HG02885 (cell line): ENCODE results near the gene NDUFS8.

ENCODE experiments used
- ATAC-seq: cut with Tn5 transposase; IDR thresholded peaks from one replicate; pipeline ENCODE4 v1.9.1; 2021; ENCODE audit warnings: mild to moderate bottlenecking; ENCODE audit not compliant: unreplicated experiment, poor library complexity

The NDUFS8 gene

GRCh38 chr11:68047437-68048290, 17.2 kb downstream of the NDUFS8 start:
- ATAC-seq, result no peak

DNA sequence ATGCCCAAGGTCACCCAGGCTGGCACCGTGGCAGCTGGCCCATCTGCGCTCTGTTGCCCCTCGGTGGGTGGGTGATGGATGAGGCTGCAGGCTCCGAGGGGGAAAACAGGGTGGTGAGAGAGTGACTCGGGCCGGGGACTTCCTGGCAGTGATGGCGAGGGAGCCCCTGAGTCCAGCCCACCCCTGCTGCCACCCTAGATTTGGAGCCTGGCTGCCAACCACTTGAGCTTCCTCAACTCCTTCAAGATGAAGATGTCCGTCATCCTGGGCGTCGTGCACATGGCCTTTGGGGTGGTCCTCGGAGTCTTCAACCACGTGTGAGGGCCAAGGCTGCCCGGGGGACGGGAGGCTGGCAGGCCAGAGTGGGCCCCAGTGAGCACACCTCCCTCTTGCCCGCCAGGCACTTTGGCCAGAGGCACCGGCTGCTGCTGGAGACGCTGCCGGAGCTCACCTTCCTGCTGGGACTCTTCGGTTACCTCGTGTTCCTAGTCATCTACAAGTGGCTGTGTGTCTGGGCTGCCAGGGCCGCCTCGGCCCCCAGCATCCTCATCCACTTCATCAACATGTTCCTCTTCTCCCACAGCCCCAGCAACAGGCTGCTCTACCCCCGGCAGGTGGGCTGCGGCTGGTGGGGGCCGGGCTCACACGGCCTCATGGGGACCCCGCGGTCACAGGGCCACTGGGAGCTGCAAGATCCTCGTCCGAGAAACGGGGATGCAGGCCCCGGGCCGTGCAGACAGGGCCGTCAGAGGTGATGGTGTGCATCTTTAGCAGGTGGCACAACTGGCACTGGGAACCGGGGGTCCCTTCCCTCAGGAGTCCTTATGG, 18.4 kb downstream of the NDUFS8 start:
- no peak for ATAC-seq

DNA sequence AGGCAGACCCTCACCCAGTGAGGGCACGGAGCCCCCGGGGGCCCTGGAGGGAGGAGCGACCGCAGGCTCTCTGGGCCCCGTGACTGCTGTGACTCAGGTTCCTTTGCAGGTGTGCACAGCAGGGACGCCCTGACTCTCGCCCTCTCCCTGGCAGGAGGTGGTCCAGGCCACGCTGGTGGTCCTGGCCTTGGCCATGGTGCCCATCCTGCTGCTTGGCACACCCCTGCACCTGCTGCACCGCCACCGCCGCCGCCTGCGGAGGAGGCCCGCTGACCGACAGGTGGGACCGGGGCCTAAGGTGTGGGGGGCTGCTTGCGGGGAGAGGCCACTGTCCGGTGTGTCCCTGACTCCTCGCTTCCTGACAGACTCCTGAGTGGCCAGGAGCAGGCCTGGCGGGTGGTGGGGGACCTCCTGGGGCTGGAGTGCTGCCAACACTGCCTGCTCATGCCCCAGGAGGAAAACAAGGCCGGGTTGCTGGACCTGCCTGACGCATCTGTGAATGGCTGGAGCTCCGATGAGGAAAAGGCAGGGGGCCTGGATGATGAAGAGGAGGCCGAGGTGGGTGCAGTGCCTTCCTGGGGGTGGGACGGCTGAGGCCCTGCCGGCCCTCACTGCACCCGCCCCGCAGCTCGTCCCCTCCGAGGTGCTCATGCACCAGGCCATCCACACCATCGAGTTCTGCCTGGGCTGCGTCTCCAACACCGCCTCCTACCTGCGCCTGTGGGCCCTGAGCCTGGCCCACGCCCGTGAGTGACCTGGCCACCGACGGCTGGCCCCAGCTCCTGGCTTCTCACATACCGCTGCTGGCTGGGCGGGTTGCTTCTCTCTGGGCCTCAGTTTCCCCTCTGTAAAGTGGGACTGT, 19.3 kb downstream of the NDUFS8 start:
- no peak for ATAC-seq

GRCh38 chr11:68050371-68050841, 19.9 kb downstream of the NDUFS8 start:
- no peak for ATAC-seq

DNA sequence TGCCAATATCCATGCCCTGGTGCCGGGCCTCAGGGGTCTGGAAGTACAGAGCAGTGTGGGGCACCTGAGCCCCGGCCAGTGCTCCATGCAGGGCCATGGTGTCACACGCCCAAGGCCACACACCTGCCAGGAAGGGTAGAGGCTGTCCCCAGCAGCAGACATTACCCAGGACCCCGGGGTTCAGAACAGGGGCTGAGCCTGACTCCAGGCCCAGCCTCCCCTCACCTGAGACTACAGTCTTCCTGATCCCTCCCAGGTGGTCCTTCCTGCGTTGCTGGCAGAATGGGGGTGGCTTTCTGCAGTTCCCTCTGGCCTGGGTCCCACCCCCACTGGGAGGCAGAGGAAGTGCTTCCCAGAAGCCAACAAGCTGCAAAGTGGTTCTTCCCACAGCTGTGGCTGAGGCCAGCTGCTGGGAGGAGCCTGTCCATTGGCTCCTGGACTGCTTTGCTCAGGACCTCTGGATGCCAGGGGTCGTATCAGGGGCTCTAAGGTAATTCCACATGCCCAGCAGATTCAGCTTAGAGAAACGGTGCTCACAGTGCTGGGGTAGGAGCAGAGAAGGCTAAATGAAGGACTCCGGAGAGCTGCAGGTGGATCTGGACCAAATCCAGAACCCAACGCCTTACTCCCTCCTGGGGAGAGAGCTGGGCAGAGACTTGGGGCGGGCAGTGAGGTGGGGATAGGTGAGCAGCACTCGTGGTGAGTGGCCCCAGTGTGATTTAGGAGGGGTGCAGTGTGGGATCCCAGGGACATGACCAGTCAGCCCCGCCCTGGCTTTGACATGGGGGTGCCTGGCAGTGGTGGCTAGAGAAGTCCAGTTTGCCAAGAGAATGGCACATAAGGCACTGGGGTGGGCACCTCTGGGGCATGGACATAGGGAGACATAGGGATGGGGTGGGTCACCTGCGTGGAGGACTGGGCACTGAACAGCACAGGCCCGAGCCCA, 21.0 kb downstream of the NDUFS8 start:
- no peak for ATAC-seq

DNA sequence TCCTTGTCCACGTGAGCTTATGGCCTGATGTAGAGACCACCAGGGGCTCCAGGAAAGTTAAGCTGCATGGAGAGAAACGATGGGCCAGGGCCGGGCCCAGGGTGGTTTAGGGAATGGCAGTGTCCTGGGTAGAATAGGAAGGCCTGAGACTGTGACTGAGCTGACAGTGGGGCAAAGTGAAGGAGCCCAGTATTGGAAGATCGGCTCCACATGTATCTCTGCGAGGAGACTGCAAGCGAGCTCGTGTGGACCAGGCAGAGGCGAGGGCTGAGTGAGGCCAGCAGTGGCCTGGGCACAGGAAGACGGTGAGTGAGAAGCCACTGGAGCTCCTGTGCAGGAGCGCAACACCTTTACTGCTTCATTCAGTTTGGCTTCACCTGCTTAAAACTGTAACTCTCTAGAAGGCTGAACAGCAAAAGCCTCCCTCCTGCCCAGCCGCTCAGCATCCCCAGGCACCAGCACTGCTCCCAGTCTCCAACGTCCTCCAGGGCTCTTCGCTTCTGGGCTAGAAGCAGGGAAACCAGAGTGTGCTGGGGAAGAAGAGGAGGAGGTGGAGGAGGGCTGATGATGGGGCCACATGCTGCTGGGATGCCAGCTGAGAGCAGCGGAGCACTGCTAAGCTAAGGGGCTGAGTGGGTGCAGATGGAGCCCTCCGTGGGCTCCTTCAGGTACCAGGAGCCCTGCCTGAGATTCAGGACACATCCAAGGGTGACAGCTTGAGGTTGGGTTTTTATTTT, 21.8 kb downstream of the NDUFS8 start:
- no peak for ATAC-seq

- ATAC-seq, result no peak
These were observed 22.6 kb downstream of the NDUFS8 start for GRCh38 chr11:68053117-68053516.

GRCh38 chr11:68053981-68054812, 23.7 kb downstream of the NDUFS8 start:
- no peak for ATAC-seq

DNA sequence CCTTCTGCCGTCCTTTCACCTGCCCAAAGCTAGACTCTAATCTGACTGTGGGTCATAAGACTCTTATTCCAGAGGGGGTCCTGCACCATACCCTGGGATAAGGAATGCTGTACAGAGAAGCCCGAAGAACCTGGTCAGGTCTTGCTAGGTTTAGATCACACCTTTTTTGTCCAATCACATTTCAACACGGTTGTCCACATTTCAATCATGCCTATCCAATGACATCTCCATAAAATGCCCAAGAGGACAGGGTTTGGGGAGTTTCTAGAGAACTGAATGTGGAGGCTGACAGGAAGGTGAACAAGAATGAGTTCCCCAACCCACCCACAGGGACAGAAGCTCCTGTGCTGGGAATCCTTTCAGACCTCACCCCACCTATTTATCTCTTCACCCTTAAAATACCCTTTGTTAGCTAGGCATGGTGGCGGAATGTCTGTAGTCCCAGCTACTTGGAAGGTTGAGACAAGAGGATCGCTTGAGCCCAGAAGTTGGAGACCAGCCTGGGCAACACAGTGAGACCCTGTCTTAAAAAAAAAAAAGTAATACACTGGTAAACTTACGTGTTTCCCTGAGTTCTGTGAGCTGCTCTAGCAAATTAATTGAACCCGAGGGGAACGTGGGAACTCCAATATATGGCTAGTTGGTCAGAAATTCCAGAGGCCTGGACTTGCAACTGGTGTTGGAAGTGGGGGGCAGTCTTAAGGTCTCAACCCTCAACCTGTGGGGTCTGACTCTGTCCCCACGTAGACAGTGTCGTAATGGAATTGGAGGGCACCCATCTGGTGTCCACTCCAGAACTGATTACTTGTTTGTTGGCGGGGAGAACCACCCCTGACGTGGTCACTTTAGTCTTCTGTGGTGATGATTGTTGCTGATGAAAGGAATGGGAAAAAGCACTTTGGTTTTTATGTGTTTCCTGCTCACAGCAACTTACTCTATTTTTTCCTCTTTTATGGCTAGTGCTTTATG, 26.1 kb downstream of the NDUFS8 start:
- no peak for ATAC-seq

DNA sequence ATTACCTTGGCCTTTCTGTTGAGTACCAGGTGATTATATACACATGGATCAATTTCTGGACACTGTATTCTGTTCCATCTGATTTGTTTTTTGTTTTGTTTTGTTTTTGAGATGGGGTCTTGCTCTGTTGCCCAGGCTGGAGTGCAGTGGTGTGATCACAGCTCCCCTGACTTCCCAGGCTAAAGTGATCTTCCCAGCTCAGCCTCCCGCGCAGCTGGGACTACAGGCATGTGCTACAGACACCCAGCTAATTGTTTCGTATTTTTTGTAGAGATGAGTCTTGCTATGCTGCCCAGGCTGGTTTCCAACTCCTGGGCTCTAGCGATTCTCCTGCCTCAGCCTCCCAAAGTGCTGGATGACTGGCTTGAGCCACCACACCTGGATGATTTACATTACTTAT, 27.3 kb downstream of the NDUFS8 start:
- no peak for ATAC-seq

DNA sequence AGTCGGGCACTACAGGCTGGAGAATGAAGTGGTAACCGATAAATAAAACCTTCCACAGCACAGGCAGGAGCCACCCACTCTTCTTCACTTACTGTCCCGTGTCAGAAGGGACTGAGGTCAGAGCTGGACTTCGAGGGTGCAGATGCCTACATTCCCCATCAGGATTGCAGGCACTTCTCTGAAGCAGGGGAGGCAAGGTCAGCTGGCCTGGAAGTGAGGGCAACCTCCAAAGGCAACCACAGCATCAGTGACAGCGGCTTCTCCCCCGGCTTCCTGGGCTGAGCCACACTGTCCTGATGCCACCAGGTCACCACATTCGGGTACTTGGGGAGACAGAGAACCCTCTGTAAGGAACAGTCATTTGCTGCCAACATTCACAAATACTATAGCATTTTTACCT, 31.0 kb downstream of the NDUFS8 start:
- no peak for ATAC-seq

DNA sequence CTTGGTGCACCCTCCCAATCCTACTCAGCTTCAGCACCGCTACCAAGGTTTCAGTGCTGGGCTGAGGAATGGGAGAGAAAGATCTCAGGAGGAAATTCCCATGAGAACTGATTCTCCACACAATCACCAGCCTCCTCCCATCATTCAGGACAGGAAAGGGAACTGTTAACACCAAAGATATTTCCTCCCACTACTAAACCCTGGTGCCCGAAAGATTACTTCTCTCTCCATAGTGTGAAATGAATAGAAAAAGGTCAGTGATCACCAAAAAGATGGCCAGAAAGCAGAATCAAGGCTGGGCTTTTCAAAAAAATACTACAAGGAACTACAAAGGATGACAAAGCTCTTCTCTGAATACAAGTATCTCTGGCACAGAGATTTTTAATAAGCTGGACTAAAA, 34.4 kb downstream of the NDUFS8 start:
- no peak for ATAC-seq

DNA sequence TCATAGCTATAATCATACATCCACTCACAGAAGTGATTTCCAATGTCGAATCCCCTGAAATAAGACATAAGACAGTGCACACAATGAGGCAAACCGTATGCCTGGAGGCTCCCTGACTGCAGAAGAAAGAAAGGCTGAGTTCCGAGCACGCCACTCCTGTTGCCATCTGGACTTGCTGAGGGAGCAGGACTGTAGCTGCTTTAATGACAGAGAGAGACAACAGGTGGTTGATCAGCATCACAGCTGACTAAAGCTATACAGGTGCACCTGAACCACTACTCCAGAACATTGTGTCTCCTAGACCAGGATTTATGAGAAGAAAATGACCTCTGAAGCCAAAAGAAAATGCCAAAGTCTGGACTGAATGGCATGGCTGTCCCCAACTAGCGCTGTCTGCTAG, 35.4 kb downstream of the NDUFS8 start:
- ATAC-seq, result no peak

GRCh38 chr11:68066742-68067141, 36.3 kb downstream of the NDUFS8 start:
- no peak for ATAC-seq

DNA sequence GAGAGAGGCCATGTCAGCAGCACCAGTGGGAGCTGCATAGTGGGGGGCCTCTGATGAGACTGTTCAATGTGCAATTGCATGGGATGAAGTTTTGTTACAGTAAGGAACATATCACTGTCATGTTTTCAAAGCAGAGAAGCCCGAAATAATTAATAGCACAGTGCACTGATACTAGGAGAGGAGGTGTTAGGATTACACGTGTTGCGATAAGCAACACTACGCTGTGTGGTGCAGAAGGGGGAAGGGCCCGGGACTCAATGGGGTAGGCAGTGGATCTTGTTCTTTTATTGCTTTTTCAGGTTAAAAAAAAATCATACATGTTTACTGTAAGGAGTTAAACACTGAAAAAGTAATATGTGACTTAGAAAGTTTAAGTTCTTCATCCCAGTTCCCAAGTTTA, 37.5 kb downstream of the NDUFS8 start:
- no peak for ATAC-seq

DNA sequence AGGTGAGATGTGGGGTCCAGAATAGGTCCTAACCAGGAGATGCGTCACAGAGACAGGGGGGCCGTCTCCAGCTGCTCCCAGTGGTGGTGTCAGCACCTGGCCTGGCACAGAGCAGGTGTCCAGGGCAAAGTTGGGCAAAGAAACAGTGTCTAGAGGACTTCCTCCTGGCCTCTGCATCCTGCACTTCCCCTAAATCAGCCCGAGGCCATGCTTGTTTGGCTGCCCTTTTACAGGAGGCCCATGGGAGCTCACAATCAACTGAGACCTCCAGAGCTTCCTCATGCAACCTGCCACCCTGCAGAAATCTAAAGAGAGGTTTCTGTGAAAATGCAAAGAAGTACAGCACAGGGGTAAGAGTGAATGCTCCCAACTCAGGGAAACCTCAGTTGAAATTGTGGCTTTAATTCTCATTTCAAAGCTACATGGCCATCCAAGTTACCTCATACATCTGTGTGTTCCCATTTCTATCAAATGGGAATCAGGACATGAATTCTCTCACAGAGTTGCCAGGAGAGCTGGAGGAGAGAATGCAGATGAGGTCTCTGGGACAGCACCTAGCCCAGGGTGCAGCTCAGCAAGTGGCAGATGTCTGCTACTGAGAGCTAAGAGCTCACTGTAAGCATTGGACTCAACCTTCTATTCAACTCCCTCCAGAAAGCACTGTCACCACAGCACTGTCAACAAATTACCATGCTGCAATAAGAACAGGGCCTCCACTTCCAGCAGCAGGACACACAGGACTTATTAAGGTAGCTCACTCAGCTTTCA, 41.0 kb downstream of the NDUFS8 start:
- no peak for ATAC-seq
